ENCODE results near the gene NME3. TPM values are rescaled to one million over a fixed set of nuclear protein-coding genes. Genes with fewer than 3 reads are reported as not detected.

Gene NME3
- total RNA-seq, 1 donor from 2014 or later: 79.1 TPM

DNA sequence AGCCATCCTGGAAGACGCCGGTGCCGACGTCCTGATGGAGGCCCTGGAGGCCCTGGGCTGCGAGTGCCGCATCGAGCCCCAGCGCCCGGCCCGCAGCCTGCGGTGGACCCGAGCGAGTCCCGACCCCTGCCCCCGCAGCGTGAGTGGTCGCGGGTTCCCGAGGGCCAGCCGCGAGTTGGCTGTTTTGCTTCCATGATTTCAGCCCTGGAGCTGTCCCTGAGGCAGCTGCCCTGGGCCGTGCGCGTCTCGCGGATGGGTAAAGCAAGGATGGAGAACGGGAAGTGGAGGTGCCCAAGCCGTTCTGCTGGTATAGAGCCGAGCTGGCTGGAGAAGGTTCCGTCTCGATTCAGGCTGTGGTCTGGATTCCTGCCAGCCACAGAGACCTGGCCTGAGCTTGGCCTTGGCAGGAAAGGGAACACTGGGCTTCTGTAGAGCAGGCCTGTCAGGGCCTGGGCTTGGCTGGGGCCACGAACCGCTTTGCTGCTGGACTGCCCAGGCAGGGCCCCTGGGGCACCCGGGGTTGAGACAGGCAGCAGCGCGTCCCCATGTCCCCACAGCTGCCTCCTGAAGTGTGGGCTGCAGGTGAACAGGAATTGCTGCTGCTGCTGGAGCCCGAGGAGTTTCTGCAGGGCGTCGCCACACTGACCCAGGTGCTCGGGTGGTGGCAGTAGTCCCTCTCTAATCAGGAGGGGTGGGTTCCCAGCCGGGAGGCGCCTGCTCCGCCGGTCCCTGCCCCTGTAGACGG lies 2.5 kb upstream of the NME3 start:
- Mint-ChIP-seq H3K4me1 (ENCODE audit: low read depth, unreplicated experiment) (peaks cover 13% of the 10 kb centered on the region), H3K27ac (ENCODE audit: unreplicated experiment) (peak overlapping the region; percentile 66), H3K9me3 (ENCODE audit: unreplicated experiment) (peaks cover 19% of the 10 kb centered on the region), H3K4me3 (ENCODE audit: unreplicated experiment) (peak overlapping the region; percentile 87), H3K36me3 (ENCODE audit: unreplicated experiment) (no peaks in the 10 kb centered on the region), H3K27me3 (ENCODE audit: unreplicated experiment) (peaks cover 18% of the 10 kb centered on the region)
- no peak for DNase-seq
- TF ChIP-seq, protein P1, sequence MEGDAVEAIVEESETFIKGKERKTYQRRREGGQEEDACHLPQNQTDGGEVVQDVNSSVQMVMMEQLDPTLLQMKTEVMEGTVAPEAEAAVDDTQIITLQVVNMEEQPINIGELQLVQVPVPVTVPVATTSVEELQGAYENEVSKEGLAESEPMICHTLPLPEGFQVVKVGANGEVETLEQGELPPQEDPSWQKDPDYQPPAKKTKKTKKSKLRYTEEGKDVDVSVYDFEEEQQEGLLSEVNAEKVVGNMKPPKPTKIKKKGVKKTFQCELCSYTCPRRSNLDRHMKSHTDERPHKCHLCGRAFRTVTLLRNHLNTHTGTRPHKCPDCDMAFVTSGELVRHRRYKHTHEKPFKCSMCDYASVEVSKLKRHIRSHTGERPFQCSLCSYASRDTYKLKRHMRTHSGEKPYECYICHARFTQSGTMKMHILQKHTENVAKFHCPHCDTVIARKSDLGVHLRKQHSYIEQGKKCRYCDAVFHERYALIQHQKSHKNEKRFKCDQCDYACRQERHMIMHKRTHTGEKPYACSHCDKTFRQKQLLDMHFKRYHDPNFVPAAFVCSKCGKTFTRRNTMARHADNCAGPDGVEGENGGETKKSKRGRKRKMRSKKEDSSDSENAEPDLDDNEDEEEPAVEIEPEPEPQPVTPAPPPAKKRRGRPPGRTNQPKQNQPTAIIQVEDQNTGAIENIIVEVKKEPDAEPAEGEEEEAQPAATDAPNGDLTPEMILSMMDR (IDR thresholded peaks at IDR 0.05; ENCODE audit: partially characterized antibody, unreplicated experiment): peak; percentile 63

DNA sequence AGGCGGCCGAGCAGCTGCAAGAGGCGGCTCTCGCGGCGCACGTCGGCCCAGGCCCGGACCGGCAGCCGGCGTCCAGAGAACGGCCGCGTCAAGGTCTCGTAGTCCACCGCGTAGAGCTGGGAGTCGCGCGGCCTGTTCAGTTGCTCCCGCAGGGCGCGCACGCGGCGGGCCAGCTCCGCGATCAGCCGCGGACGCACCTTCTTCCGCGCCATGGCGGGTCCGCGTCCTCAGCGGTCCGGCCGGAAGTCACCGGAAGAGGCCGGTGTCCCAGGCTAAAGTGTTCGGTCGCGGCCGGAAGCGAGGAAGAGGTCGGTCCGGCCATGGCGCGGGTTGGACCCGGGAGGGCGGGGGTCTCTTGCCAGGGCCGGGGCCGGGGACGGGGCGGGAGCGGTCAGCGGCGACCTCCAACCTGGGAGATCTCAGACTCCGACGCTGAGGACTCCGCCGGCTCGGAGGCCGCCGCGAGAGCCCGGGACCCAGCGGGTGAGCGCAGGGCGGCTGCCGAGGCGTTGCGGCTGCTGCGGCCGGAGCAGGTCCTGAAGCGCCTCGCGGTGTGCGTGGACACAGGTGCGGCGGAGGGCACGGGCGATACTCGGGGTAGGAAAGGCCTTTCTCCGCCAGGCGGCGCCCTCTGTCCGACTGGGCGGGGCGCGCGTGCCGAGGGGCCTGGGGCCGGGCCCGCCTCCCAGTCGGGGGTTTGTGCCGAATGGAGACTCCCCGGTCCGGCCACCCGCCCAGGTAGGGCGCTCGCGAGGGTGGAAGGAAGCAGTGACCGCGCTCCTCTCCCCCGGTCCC lies 1.8 kb upstream of the NME3 start, which contains the start of gene MRPS34:
Gene MRPS34 (minus strand): TSS at position 227 of the 795 bp plus-strand sequence. CDS start 15 bp downstream, at position 212.
- Mint-ChIP-seq H3K27ac (ENCODE audit: unreplicated experiment) (peak within 1 kb of the TSS; percentile 96), H3K4me1 (ENCODE audit: low read depth, unreplicated experiment) (peaks cover 11% of the 10 kb centered on the region), H3K9me3 (ENCODE audit: unreplicated experiment) (peaks cover 20% of the 10 kb centered on the region), H3K27me3 (ENCODE audit: unreplicated experiment) (peaks cover 15% of the 10 kb centered on the region), H3K4me3 (ENCODE audit: unreplicated experiment) (peak within 1 kb of the TSS; percentile 99), H3K36me3 (ENCODE audit: unreplicated experiment) (no peaks in the 10 kb centered on the region)
- TF ChIP-seq, protein P1 (IDR thresholded peaks at IDR 0.05; ENCODE audit: partially characterized antibody, unreplicated experiment): peak; percentile 97
- peak; percentile 91 for DNase-seq

DNA sequence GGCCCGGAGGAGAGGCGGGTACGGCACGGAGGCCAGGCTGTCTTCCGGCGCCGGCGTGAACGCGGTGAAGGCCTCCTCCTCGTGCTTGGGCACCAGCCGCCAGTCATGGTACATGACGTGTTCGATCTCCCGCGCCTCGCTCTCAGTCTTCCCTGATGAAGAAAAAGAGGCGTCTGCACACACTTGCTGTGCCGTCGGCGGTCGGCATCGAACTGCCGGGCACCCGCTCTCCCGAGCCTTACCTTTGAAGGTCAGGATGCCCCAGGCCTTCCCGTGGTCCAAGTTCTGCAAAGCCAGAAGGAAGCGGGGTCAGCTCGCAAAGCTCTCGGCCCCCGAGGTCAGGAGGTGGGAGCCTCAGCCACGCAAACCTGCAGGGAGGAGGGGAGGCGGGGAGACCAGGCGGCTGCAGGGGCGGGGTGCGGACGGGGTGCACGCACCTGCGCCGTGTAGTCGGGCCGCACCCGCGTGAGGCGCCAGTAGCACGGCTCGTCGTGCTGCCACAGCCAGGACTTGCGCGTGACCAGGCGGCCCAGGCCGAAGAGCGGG lies 1.1 kb upstream of the NME3 start, which contains the start of gene EME2:
Gene EME2 (plus strand): TSS at position 449 of the 546 bp plus-strand sequence. CDS start 418 bp downstream, outside the sequence.
- TF ChIP-seq, protein P1 (IDR thresholded peaks at IDR 0.05; ENCODE audit: partially characterized antibody, unreplicated experiment): no peak
- Mint-ChIP-seq H3K27ac (ENCODE audit: unreplicated experiment) (peak within 1 kb of the TSS; percentile 96), H3K4me1 (ENCODE audit: low read depth, unreplicated experiment) (peaks cover 11% of the 10 kb centered on the region), H3K9me3 (ENCODE audit: unreplicated experiment) (peaks cover 21% of the 10 kb centered on the region), H3K4me3 (ENCODE audit: unreplicated experiment) (peak within 1 kb of the TSS; percentile 99), H3K27me3 (ENCODE audit: unreplicated experiment) (peaks cover 15% of the 10 kb centered on the region), H3K36me3 (ENCODE audit: unreplicated experiment) (no peaks in the 10 kb centered on the region)
- peak; percentile 55 for DNase-seq

DNA sequence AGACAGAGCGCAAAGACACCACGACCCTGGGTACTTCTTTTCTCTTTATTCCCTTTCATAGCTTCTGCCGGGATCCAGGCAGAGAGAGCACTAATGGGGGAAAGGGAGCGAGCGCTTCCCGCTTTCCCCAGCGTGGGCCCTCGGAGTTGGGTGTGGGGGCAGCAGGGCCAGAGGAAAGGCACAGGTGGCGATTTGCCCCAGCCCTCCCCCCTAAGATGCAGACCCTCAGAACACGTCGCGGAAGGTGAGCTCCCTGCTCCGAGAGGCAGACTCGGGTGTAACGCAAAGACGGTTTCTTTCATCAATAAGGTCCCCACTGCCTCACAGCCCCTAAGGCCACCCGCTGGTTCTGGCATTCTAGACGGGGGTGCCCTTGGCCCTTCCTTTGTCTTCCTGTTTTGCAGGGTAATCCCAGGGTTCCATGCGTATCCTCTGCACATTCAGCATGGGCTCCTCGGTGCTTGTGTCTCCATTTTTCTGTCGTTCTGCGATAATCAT lies 570 bp upstream of the NME3 start:
- H3K4me1 Mint-ChIP-seq (ENCODE audit: low read depth, unreplicated experiment): peaks cover 11% of the 10 kb centered on the region
- H3K27me3 Mint-ChIP-seq (ENCODE audit: unreplicated experiment): peaks cover 18% of the 10 kb centered on the region
- TF ChIP-seq, protein P1 (IDR thresholded peaks at IDR 0.05; ENCODE audit: partially characterized antibody, unreplicated experiment): no peak
- H3K4me3 Mint-ChIP-seq (ENCODE audit: unreplicated experiment): peak overlapping the region; percentile 99
- peaks cover 21% of the 10 kb centered on the region for H3K9me3 Mint-ChIP-seq (ENCODE audit: unreplicated experiment)
- peak overlapping the region; percentile 96 for H3K27ac Mint-ChIP-seq (ENCODE audit: unreplicated experiment)
- DNase-seq: no peak
- no peaks in the 10 kb centered on the region for H3K36me3 Mint-ChIP-seq (ENCODE audit: unreplicated experiment)
